HepG2 (cell line): ENCODE measurements around the gene ZCCHC10. TPM values are rescaled to one million over a fixed set of nuclear protein-coding genes. Genes with fewer than 3 reads are reported as not detected.

Experiments
- ADNP ChIP-seq: sonication (generic); formaldehyde crosslinking; IDR thresholded peaks from 2 replicates; pipeline ENCODE4 v1.4.0; 2020; ENCODE audit warnings: missing genetic modification reagents
- CSRNP2 ChIP-seq: sonication (generic); formaldehyde crosslinking; conservative IDR thresholded peaks from 2 replicates; pipeline ENCODE4 v1.8.0; 2022; ENCODE audit warnings: low read depth, missing genetic modification reagents
- ETV6 ChIP-seq: sonication (generic); formaldehyde crosslinking; conservative IDR thresholded peaks from 2 replicates; pipeline ENCODE4 v1.4.0; 2020; ENCODE audit warnings: missing genetic modification reagents
- KDM1A ChIP-seq: IDR thresholded peaks from 2 replicates; pipeline ENCODE4 v1.6.1; 2016; ENCODE audit warnings: missing compliant biosample characterization
- KDM2A ChIP-seq: sonication (generic); formaldehyde crosslinking; IDR thresholded peaks from 2 replicates; pipeline ENCODE4 v1.4.0; 2020; ENCODE audit warnings: low read depth, missing genetic modification reagents, borderline replicate concordance
- LBX2 ChIP-seq: sonication (generic); formaldehyde crosslinking; IDR thresholded peaks from 2 replicates; pipeline ENCODE4 v1.5.0; 2020; ENCODE audit warnings: missing genetic modification reagents, mild to moderate bottlenecking, borderline replicate concordance
- RAD51 ChIP-seq: fragments of 450-650 bp; IDR thresholded peaks from 2 replicates; pipeline ENCODE4 v1.6.1; 2016; ENCODE audit warnings: borderline replicate concordance
- RBAK ChIP-seq: sonication (generic); formaldehyde crosslinking; IDR thresholded peaks from 2 replicates; pipeline ENCODE4 v1.5.1; 2020; ENCODE audit warnings: mild to moderate bottlenecking, missing genetic modification reagents
- STAT5B ChIP-seq: sonication (generic); formaldehyde crosslinking; IDR thresholded peaks from 2 replicates; pipeline ENCODE4 v1.4.0; 2020; ENCODE audit warnings: missing genetic modification reagents
- STAT6 ChIP-seq: sonication (generic); formaldehyde crosslinking; IDR thresholded peaks from 2 replicates; pipeline ENCODE4 v1.4.0; 2020; ENCODE audit warnings: missing genetic modification reagents, mild to moderate bottlenecking, borderline replicate concordance
- TIGD3 ChIP-seq: sonication (generic); formaldehyde crosslinking; IDR thresholded peaks from 2 replicates; pipeline ENCODE4 v1.5.1; 2020; ENCODE audit warnings: mild to moderate bottlenecking, missing genetic modification reagents, borderline replicate concordance
- TRIM24 ChIP-seq: sonication (generic); formaldehyde crosslinking; IDR thresholded peaks from 2 replicates; pipeline ENCODE4 v1.8.0; 2022; ENCODE audit warnings: mild to moderate bottlenecking, missing genetic modification reagents
- ZHX2 ChIP-seq, 2 experiments: sonication (generic) in 1 of 2; formaldehyde crosslinking in 1 of 2; IDR thresholded peaks; 2 replicates each; pipeline versions ENCODE4 v1.6.1 to v1.9.0; 2014 to 2022; ENCODE audit warnings: antibody characterized with exemption in 1 of 2, borderline replicate concordance in 1 of 2, inconsistent platforms in 1 of 2, low read depth in 1 of 2, missing genetic modification reagents in 1 of 2
- ZIK1 ChIP-seq: sonication (generic); formaldehyde crosslinking; IDR thresholded peaks from 2 replicates; pipeline ENCODE4 v1.5.0; 2020; ENCODE audit warnings: mild to moderate bottlenecking, low read depth, missing genetic modification reagents, borderline replicate concordance
- ZNF850 ChIP-seq: sonication (generic); formaldehyde crosslinking; conservative IDR thresholded peaks from 2 replicates; pipeline ENCODE4 v1.9.0; 2021; ENCODE audit warnings: mild to moderate bottlenecking, missing genetic modification reagents
- ZNF879 ChIP-seq: sonication (generic); formaldehyde crosslinking; IDR thresholded peaks from 2 replicates; pipeline ENCODE4 v1.8.1; 2023; ENCODE audit warnings: missing genetic modification reagents
- polyA plus RNA-seq, 8 experiments: library from polyadenylated mRNA; depleted of rRNA in 3 of 8; stranded (reverse) in 7 of 8; unstranded in 1 of 8; fragments of >200 nt; fragmentation: Illumina TruSeq in 4 of 8; extraction: Trizol in 4 of 8; gene quantifications; 2 replicates each; pipeline versions ENCODE4 v1.2.1 to v1.2.3, GENCODE V29; 2011 to 2016; ENCODE audit warnings: low read depth in 4 of 8, missing spikeins in 1 of 8, mixed read lengths in 1 of 8; ENCODE audit not compliant: insufficient read depth in 1 of 8
- total RNA-seq, 5 experiments: library from RNA; depleted of rRNA; stranded (reverse); fragments of >200 nt; fragmentation: Illumina TruSeq; extraction: Trizol; gene quantifications; 2 replicates each; pipeline ENCODE4 v1.2.3, GENCODE V29; 2016; ENCODE audit warnings: low read depth in 1 of 5

ZCCHC10 gene
- total and polyA plus RNA-seq, 2 of the 13 experiments (the other 11 are each of a cell fraction or from before 2014, with no cell fraction given), result 40.7 to 48.2 TPM

GRCh38 chr5:133051542-133052316, 25.4 kb upstream of the ZCCHC10 start, which contains the start of gene HSPA4 (continued):
- TF ChIP-seq STAT6 (CRISPR knock-in tag) (peak; percentile 27; the same call in 1 of the 2 replicates), ZHX2 (IDR thresholded peaks at IDR 0.05; ENCODE audit: low read depth) (peak; percentile 71; the same call in 1 of the 2 replicates), ZHX2 (CRISPR knock-in tag; IDR thresholded peaks at IDR 0.05; ENCODE audit: borderline replicate concordance) (peak; percentile 56; the same call in 1 of the 2 replicates), CSRNP2 (CRISPR knock-in tag) (no peak), ADNP (no peak), KDM2A (CRISPR knock-in tag) (peak; percentile 51), ZNF850 (CRISPR knock-in tag) (no peak), RAD51 (no peak), STAT5B (CRISPR knock-in tag) (no peak), RBAK (CRISPR knock-in tag) (no peak), LBX2 (CRISPR knock-in tag) (0 out of 2 replicates have a peak, but pooled peaks have one; percentile 4), TRIM24 (CRISPR knock-in tag) (no peak), ZNF879 (CRISPR knock-in tag) (no peak), ETV6 (CRISPR knock-in tag) (no peak), ZIK1 (no peak; the same call in 1 of the 2 replicates), TIGD3 (CRISPR knock-in tag) (0 out of 2 replicates have a peak, but pooled peaks have one; percentile 40), KDM1A (CRISPR knock-in tag) (no peak)
